Gastroesophageal sphincter (tissue), 3 donors: ENCODE results near the gene AP4S1.

Experiments
- CTCF ChIP-seq, 4 experiments: fragments of 200-600 bp in 2 of 4; fragments of 450-650 bp in 2 of 4; sonication (generic) in 1 of 4; IDR thresholded peaks; one replicate each; pipeline ENCODE4 v1.5.1; 2017 to 2019; ENCODE audit warnings: antibody characterized with exemption in 4 of 4, mild to moderate bottlenecking in 2 of 4, moderate library complexity in 2 of 4
- POLR2A ChIP-seq, 2 donors: fragments of 450-650 bp; IDR thresholded peaks; one replicate each; pipeline ENCODE4 v1.6.1; 2017; ENCODE audit warnings: antibody characterized with exemption in 2 of 2, mild to moderate bottlenecking in 2 of 2, moderate library complexity in 1 of 2

DNA sequence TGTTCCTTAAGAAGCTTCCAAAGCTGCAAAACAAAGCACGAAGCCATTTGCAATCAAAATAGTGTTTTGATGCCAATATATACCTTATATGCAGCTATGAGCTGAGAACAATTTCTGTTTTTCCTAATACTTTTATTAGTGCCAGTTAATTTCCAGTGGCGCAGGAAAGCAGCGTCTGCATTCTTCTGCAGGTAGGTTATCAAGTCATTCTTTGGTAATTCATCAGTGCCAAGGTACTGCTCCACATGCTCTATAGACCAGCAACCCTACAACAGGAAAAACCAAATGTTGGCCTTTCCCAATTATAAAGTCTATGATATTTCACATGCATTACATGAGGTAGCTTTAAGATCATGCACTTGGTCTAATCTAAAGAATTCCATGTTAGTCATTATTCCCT lies 88.3 kb downstream of the AP4S1 start:
- TF ChIP-seq CTCF (IDR thresholded peaks at IDR 0.05) = no peak
- TF ChIP-seq POLR2A (IDR thresholded peaks at IDR 0.05) = no peak
